ENCODE data around the gene LDB1.

LDB1 gene

GRCh38 chr10:102135956-102136526, 15.9 kb upstream of the LDB1 start:
- no peak overlapping the region for H3K4me3 ChIP-seq (ENCODE audit: low read length)
- TF ChIP-seq, protein P1, sequence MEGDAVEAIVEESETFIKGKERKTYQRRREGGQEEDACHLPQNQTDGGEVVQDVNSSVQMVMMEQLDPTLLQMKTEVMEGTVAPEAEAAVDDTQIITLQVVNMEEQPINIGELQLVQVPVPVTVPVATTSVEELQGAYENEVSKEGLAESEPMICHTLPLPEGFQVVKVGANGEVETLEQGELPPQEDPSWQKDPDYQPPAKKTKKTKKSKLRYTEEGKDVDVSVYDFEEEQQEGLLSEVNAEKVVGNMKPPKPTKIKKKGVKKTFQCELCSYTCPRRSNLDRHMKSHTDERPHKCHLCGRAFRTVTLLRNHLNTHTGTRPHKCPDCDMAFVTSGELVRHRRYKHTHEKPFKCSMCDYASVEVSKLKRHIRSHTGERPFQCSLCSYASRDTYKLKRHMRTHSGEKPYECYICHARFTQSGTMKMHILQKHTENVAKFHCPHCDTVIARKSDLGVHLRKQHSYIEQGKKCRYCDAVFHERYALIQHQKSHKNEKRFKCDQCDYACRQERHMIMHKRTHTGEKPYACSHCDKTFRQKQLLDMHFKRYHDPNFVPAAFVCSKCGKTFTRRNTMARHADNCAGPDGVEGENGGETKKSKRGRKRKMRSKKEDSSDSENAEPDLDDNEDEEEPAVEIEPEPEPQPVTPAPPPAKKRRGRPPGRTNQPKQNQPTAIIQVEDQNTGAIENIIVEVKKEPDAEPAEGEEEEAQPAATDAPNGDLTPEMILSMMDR (conservative IDR thresholded peaks at IDR 0.05; ENCODE audit: low read length): no peak
- DNase-seq (ENCODE audit: low read depth): no peak

DNA sequence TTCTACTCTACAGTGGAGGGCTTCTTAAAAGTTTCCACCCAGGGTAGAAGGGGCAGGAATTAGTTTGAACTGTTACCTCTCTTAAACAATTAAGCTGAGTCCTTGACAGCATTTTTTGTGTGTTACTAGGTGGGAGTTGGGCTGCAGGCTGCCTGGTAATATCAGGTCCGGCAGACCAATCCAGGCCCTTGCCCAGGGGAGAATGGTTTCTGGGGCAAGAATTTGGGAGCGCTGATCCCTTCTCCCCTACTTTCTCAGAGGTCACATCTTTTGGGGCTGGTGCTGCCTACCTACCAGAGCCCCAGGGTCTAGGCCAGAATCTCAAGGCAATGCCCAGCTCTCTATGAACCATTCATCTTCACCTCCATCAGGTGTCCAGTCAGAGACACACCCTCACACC, 14.2 kb upstream of the LDB1 start:
- DNase-seq (ENCODE audit: low read depth): no peak
- TF ChIP-seq, protein P1 (conservative IDR thresholded peaks at IDR 0.05; ENCODE audit: low read length): no peak
- peak overlapping the region; percentile 92 for H3K4me3 ChIP-seq (ENCODE audit: low read length)

GRCh38 chr10:102133373-102134195, 13.4 kb upstream of the LDB1 start:
- peak; percentile 67 for DNase-seq (ENCODE audit: low read depth)
- TF ChIP-seq, protein P1 (conservative IDR thresholded peaks at IDR 0.05; ENCODE audit: low read length): no peak
- H3K4me3 ChIP-seq (ENCODE audit: low read length): peak overlapping the region; percentile 92

- peak; percentile 99 for DNase-seq (ENCODE audit: low read depth)
- TF ChIP-seq, protein P1 (conservative IDR thresholded peaks at IDR 0.05; ENCODE audit: low read length): peak; percentile 89
- H3K4me3 ChIP-seq (ENCODE audit: low read length): peak within 1 kb of the TSS; percentile 92
Observed at GRCh38 chr10:102132563-102133372, 12.6 kb upstream of the LDB1 start, which contains the start of gene PPRC1. Gene PPRC1 (plus strand): TSS chr10:102133040. CDS start chr10:102133069, 29 bp downstream.

GRCh38 chr10:102132193-102132562, 12.0 kb upstream of the LDB1 start:
- DNase-seq (ENCODE audit: low read depth): no peak
- TF ChIP-seq, protein P1 (conservative IDR thresholded peaks at IDR 0.05; ENCODE audit: low read length): no peak
- peak overlapping the region; percentile 92 for H3K4me3 ChIP-seq (ENCODE audit: low read length)

DNA sequence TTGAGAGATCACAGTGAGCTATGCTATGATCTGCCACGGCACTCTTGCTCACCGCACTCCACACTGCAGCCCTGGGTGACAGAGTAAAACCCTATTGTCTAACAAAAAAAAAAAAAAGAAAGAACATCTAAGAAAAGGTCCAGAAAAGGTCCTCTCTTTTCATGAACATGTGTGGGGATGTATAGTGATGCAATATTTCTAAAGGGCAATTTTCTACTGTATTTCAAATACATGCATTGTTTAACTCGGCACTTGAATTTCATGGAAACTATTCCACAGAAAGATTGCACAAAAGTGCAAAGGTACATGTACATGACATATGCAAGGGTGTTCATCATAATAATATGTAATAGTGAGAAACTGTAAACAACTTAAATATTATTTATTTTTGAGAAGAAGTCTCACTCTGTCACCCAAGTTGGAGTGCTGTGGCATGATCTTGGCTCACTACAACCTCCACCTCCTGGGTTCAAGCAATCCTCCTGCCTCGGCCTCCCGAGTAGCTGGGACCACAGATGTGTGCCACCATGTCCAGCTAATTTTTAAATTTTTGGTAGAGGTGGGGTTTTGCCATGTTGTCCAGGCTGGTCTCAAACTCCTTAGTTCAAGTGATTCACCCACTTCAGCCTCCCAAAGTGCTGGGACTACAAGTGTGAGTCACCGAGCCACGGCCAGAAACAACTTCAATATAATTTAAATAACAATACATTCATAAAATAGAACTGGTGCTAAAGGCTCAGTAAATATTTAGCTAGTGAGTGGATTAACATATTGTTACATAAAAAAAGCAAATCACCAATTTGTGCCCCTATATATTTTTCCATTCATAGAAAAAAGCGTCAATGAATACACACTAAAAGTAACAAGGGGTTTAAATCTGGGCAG, 11.4 kb upstream of the LDB1 start:
- TF ChIP-seq, protein P1 (conservative IDR thresholded peaks at IDR 0.05; ENCODE audit: low read length): no peak

More for the DNA sequence above, 11.4 kb upstream of the LDB1 start:
- DNase-seq (ENCODE audit: low read depth): peak; percentile 34
- H3K4me3 ChIP-seq (ENCODE audit: low read length): no peak overlapping the region

All from AG10803 (cell line).